Psoas muscle (tissue), 8 donors: Measurements from ENCODE around the gene MED14. TPM values are rescaled to one million over a fixed set of nuclear protein-coding genes. Genes with fewer than 3 reads are reported as not detected.

Source experiments
- ATAC-seq, 4 donors: fragments of 200-7000 bp; cut with Tn5 transposase; one replicate each; pipeline ENCODE4 v1.9.1; 2020; ENCODE audit warnings: moderate library complexity in 3 of 4, mild to moderate bottlenecking in 2 of 4
- DNase-seq, 2 donors: peaks; one replicate each; pipeline ENCODE4 v3.0.0-alpha.2; 2020
- H3K27ac ChIP-seq: fragments of 200-600 bp; one replicate; pipeline ENCODE4 v1.8.0; 2022
- H3K27me3 ChIP-seq, 3 donors: fragments of 200-600 bp in 1 of 3; one replicate each; pipeline versions ENCODE4 v1.6.1 to v1.8.0; 2013 to 2022; ENCODE audit warnings: low read length in 2 of 3, mild to moderate bottlenecking in 2 of 3, moderate library complexity in 1 of 3; ENCODE audit not compliant: insufficient read depth in 3 of 3
- H3K36me3 ChIP-seq, 2 donors: fragments of 200-600 bp in 1 of 2; one replicate each; pipeline versions ENCODE4 v1.6.1 to v1.8.0; 2013 to 2022; ENCODE audit warnings: low read depth in 1 of 2, mild to moderate bottlenecking in 1 of 2, moderate library complexity in 1 of 2; ENCODE audit not compliant: insufficient read depth in 1 of 2
- H3K4me1 ChIP-seq: fragments of 200-600 bp; one replicate; pipeline ENCODE4 v1.8.0; 2022
- H3K4me3 ChIP-seq: fragments of 200-600 bp; one replicate; pipeline ENCODE4 v1.8.0; 2022; ENCODE audit warnings: mild to moderate bottlenecking
- H3K9me3 ChIP-seq: fragments of 200-600 bp; one replicate; pipeline ENCODE4 v1.8.0; 2022
- WGBS, 3 donors: extraction: QIAGEN DNeasy Blood & Tissue Kit; methylation state at CpG; one replicate each; pipeline versions ENCODE4 v1.1.6 to v1.1.7; 2013; 5-methylcytosine and 5-hydroxymethylcytosine counted together
- intact Hi-C, 2 donors: fragments of 100-400 bp; cut with DNase I; formaldehyde crosslinking; loops; one replicate each; pipeline versions ENCODE4 v1.11.0 to v1.14.2; 2022
- polyA plus RNA-seq, 3 donors: library from polyadenylated mRNA; stranded (reverse); fragments of 200-250 nt; gene quantifications; one replicate each; pipeline ENCODE4 v1.2.3, GENCODE V29; 2013
- total RNA-seq, 4 donors: library from RNA; stranded (reverse); fragmentation: NEBNext Ultra II Directional in 2 of 4; extraction: Animal tissue kit (Norgen Biotek cat#: 25700) in 2 of 4; gene quantifications; one replicate each; pipeline versions ENCODE4 v1.2.1 to v1.2.4, GENCODE V29; 2021 to 2023
- TF ChIP-seq, protein P1 (sequence below): fragments of 200-600 bp; IDR thresholded peaks from one replicate; pipeline ENCODE4 v1.8.0; 2022; ENCODE audit warnings: antibody characterized with exemption
- donor health status: healthy with polysubstance abuse.
- donor health status: DM: no; HTN: no; CAD: no; lungs with moderate emphysema.
- donor health status: Bipolar disorder and iron deficiency.
- donor health status: healthy.
- donor health status: DM: yes; HTN: yes; CAD: no.
- donor health status: DM: no; HTN: no; CAD: no.
- donor health status: DM: no; HTN: no; CAD: no.
- donor health status: DM: yes; HTN: yes; CAD: no.

Gene MED14
- total and polyA plus RNA-seq, 7 donors, result 10.7 to 63.2 (median 46.6) TPM

- Histone ChIP-seq H3K4me1 (peaks cover 3% of the 10 kb centered on the region), H3K9me3 (no peaks in the 10 kb centered on the region), H3K4me3 (no peak overlapping the region), H3K27ac (peak overlapping the region; percentile 42), H3K27me3 (no peaks in the 10 kb centered on the region), H3K36me3 (peaks cover 0 to 1% of the 10 kb centered on the region in 2 donors)
- 70 to 96% (median 87%) methylated on average over 8 of the region's 8 CpGs for WGBS, 3 donors
- TF ChIP-seq, protein P1, sequence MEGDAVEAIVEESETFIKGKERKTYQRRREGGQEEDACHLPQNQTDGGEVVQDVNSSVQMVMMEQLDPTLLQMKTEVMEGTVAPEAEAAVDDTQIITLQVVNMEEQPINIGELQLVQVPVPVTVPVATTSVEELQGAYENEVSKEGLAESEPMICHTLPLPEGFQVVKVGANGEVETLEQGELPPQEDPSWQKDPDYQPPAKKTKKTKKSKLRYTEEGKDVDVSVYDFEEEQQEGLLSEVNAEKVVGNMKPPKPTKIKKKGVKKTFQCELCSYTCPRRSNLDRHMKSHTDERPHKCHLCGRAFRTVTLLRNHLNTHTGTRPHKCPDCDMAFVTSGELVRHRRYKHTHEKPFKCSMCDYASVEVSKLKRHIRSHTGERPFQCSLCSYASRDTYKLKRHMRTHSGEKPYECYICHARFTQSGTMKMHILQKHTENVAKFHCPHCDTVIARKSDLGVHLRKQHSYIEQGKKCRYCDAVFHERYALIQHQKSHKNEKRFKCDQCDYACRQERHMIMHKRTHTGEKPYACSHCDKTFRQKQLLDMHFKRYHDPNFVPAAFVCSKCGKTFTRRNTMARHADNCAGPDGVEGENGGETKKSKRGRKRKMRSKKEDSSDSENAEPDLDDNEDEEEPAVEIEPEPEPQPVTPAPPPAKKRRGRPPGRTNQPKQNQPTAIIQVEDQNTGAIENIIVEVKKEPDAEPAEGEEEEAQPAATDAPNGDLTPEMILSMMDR, result no peak
- ATAC-seq (peak in 3 of 4 donors; percentile 34 to 69 (median 60)), DNase-seq (no peak)
- intact Hi-C loops, result no loop called here
Observed at GRCh38 chrX:40720792-40721191, 14.6 kb downstream of the MED14 start.

- WGBS, 3 donors, result 58 to 89% (median 74%) methylated on average over 4 of the region's 4 CpGs
- intact Hi-C loops, result no loop called here
- ATAC-seq, result peak in 3 of 4 donors; percentile 13 to 55 (median 49)
- Histone ChIP-seq H3K9me3 (no peaks in the 10 kb centered on the region), H3K27me3 (no peaks in the 10 kb centered on the region), H3K4me3 (no peak overlapping the region), H3K36me3 (no peaks in the 10 kb centered on the region), H3K27ac (peak overlapping the region; percentile 42), H3K4me1 (peaks cover 3% of the 10 kb centered on the region)
- TF ChIP-seq, protein P1, result no peak
- no peak for DNase-seq
Observed at GRCh38 chrX:40720339-40720738, 15.0 kb downstream of the MED14 start.

GRCh38 chrX:40719731-40720130, 15.6 kb downstream of the MED14 start:
- ATAC-seq (no peak), DNase-seq (no peak)
- no peaks in the 10 kb centered on the region for H3K9me3 ChIP-seq
- peak overlapping the region; percentile 42 for H3K27ac ChIP-seq
- H3K4me3 ChIP-seq, result no peak overlapping the region
- TF ChIP-seq, protein P1, result no peak
- intact Hi-C loops, result no loop called here
- no peaks in the 10 kb centered on the region for H3K36me3 ChIP-seq
- peaks cover 5% of the 10 kb centered on the region for H3K4me1 ChIP-seq
- H3K27me3 ChIP-seq, result no peaks in the 10 kb centered on the region

DNA sequence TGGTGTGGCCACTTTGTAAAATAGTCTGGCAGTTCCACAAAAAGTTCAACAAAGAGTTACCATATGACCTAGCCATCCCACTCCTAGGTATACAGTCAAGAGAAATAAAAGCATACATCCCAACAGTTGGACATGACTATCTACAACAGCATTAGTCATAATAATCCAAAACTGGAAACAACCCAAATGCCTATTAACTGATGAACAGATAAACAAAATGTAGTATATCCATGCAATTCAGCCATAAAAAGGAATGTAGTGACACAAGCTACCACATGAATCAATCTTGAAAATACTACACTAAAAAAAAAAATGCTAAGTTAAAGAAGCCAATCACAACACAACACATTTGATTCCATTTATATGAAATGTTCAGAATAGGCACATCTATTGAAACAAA, 16.1 kb downstream of the MED14 start:
- Histone ChIP-seq H3K27me3 (no peaks in the 10 kb centered on the region), H3K27ac (no peak overlapping the region), H3K9me3 (no peaks in the 10 kb centered on the region), H3K36me3 (no peaks in the 10 kb centered on the region), H3K4me3 (no peak overlapping the region), H3K4me1 (peaks cover 7% of the 10 kb centered on the region)
- intact Hi-C loops, result no loop called here
- DNase-seq, result no peak
- ATAC-seq, result no peak
- TF ChIP-seq, protein P1, result no peak

GRCh38 chrX:40709395-40709794, 25.9 kb downstream of the MED14 start:
- H3K27ac ChIP-seq, result no peak overlapping the region

More at GRCh38 chrX:40709395-40709794, 25.9 kb downstream of the MED14 start:
- Histone ChIP-seq H3K4me3 (no peak overlapping the region), H3K4me1 (peaks cover 5% of the 10 kb centered on the region), H3K9me3 (no peaks in the 10 kb centered on the region), H3K27me3 (no peaks in the 10 kb centered on the region), H3K36me3 (peaks cover 0 to 61% of the 10 kb centered on the region in 2 donors)
- intact Hi-C loops, result no loop called here
- TF ChIP-seq, protein P1, result no peak
- ATAC-seq, result no peak
- DNase-seq, result no peak
- 84 to 95% (median 94%) methylated on average over 1 of the region's 1 CpG for WGBS, 3 donors
